Globus pallidus (tissue), 1 donor: ENCODE results near the gene ARHGEF37.
A peak's percentile ranks its signal among the peaks of the same experiment; 100 is the strongest.
"Not testable (repeated sequence)": the region's sequence is repeated elsewhere in the genome, so short reads cannot be mapped to it uniquely, and the experiment has no call there.

Experiments used
- DNase-seq: peaks from one replicate; pipeline ENCODE4 v3.0.0-alpha.2; 2015; ENCODE audit warnings: low spot score

Gene ARHGEF37, protein sequence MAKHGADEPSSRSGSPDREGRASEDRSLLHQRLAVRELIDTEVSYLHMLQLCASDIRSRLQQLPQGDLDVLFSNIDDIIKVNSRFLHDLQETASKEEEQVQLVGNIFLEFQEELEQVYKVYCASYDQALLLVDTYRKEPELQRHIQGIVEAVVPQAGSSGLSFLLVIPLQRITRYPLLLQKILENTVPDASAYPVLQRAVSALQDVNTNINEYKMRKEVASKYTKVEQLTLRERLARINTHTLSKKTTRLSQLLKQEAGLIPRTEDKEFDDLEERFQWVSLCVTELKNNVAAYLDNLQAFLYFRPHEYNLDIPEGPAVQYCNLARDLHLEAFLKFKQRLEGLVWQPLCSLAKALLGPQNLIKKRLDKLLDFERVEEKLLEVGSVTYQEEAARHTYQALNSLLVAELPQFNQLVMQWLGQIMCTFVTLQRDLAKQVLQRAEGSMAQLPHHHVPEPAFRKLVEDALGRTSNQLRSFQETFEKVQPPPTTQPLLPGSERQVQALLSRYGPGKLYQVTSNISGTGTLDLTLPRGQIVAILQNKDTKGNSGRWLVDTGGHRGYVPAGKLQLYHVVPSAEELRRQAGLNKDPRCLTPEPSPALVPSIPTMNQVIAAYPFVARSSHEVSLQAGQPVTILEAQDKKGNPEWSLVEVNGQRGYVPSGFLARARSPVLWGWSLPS

DNA sequence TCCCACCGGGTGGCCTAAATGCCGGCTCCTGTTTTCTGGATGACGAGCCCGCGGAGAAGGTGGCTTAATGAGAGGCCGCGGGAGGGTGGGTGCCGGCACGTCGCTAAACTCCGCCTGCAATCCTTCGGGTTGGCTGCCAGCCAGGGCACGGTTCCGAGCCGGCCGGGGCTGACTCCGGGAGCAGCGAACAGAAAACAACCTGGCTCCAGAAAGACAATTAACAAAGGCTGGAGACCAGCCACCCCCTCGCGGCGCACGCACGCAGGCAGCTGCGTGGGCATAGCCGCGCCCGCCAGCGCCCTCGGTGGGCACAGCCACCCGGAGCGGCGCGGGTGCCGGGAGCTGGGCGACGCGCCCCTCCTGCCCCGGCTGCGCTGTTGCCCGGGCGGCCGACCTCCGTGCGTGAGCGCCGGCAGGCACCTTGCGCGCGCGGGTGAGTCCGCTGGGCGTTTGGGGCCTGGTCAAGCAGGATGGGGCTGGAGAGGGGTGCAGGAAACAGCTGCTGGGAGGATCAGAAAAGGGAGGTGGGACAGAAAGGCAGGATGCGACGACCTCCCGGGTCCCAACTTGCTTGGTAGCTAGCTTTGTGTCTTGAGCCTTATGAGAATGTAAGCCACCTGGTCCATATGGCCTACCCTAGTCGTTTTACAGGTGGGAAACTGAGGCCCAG, at the start of gene ARHGEF37:
Gene ARHGEF37 (plus strand): TSS at position 307 of the 670 bp plus-strand sequence. CDS start 16,272 bp downstream, outside the sequence.
- peak; percentile 87 for DNase-seq

DNA sequence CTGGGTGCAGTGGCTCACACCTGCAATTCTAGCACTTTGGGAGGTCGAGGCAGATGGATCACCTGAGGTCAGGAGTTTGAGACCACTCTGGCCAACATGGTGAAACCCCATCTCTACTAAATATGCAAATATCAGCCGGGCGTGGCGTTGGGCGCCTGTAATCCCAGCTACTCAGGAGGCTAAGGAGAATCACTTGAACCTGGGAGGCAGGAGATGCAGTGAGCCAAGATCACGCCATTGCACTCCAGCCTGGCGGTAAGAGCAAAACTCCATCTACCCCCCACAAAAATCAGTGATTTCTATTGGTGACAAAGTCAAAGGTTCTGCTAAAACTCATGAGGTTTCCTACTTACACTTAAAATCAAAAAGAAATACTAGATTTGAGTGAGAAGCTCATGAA, 48.9 kb upstream of the ARHGEF37 start:
- DNase-seq, result no peak

DNA sequence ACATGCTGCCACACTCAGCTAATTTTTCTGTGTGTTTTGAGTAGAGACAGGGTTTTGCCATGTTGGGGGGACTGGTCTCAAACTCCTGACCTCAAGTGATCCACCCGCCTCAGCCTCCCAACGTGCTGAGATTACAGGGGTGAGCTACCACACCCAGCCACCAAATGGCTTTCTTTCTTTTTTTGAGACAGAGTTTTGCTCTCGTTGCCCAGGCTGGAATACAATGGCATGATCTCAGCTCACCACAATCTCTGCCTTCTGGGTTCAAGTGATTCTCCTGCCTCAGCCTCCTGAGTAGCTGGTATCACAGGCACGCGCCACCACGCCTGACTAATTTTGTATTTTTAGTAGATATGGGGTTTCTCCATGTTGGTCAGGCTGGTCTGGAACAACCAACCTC, 45.5 kb upstream of the ARHGEF37 start:
- not testable (repeated sequence) for DNase-seq

DNA sequence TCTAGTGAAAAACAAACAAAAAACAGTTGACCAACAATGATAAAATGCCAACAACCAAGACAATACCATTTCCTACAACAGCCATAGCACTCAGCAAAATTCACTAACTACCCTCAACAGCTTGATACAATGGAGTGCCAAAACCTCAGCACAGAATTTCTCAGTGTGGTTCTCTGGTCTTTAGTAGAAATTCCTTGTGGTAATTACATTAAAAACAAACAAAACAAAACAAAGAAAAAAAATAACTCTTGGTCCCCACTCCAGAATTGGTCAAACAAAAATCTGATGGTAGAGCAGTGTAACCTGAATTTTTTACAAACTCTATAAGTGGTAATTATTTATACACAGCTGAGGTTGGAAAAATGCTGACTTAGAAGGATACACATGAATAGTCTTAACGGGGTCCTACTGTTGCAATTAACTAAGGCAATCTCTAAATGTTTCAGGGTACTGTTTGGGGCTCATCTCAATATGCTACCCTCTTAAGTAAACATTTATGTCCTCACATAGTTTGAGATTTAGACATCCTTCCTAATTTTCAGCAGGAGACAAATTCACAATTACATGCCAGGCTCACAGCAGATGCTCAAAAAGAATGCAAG, 43.8 kb upstream of the ARHGEF37 start:
- DNase-seq, result no peak

DNA sequence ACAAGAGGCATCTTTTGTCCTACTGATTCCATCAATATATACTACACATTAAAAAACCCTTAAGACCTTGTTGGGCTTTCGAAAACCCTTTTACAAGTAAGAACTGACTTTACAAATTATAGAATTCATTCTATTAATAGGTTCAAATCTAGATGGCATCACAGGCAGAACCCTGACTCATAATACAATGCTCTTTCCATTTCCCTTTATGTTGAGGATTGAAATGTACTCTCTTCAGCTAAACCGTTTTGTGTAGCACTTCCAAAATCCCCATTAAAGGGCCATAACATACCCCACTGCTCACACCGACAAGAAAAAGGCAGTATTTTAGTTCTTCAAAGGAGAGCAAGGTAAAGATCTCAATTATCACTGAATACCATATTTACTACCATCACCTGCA, 41.2 kb upstream of the ARHGEF37 start:
- DNase-seq, result no peak

DNA sequence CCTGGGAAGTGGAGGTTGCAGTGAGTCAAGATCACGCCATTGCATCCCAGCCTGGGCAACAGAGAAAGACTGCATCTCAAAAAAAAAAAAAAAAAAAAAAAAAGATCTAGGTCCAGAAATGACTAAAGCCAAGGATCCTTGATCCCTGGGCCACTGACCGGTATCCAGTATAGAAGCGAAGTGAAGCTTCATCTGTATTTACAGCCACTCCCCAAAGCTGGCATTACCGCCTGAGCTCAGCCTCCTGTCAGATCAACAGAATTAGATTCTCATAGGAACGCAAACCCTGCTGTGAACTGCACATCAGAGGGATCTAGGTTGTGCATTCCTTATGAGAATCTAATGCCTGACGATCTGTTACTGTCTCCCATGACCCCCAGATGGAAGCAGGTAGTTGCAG, 39.4 kb upstream of the ARHGEF37 start:
- no peak for DNase-seq

DNA sequence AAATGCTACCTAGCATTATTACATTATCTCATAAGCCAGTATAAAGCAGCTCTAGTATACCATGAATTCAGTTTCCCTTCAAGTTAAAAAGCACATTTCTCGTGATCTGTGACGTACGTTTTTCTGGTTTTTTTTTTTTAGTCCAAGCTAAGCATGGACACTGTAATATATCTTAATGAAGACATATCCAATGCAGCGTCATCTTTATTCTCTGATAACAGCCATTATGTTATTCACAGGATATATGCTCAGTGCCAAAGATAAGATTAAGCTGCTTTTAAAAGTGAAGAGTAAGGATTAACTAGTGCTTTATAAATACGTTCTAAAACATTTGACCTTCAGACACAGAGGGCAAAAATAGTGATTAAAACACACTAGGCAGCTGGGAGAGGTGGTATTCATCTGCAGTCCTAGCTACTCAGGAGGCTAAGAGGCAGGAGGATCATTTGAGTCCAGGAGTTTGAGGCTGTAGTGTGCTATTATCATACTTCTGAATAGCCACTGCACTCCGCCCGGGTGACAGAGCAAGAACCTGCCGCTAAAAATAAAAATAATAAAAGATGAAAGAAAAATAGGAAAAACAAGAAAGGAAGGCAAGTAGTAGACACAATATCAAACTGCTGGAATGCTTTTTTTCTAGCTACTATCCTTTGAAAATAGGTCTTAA, 37.8 kb upstream of the ARHGEF37 start:
- no peak for DNase-seq

DNA sequence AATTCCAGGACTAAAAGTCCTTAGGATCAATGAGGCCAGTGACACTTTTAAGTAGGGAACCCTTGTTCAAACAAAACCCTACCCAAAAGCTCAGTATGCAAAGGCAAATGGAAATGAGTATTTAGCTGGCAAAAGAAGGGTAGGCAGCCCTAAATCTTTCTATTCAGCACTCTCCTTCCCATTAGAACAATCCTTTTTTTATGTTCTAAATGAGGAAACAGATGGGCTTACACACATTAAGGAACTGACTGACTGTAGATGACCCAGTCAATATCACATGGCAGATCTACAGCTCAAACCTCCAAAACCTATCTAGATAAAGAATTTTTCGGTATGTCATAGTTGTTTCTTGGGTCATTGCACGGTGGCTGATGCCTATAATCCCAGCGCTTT, 37.3 kb upstream of the ARHGEF37 start:
- no peak for DNase-seq

DNA sequence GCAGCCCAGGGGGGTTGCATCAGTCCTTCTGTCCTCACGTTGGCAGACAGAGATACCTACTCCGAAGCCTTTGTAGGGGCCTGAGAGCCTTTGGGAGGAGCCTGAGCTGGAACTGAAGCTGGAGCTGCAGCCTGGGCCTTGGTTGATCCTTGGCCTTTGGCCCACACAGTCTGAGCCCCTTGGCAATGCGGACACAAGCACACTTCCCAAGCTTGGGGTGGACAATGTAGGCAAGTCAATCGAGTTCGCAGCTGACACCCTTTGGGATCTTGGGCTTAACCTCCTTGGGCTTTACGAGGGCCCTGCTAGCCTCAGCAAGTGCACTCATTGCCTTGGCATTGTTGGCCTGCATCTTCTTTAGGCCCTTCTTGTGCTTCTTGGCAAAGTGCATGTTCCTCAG, 36.0 kb upstream of the ARHGEF37 start:
- DNase-seq, result no peak

DNA sequence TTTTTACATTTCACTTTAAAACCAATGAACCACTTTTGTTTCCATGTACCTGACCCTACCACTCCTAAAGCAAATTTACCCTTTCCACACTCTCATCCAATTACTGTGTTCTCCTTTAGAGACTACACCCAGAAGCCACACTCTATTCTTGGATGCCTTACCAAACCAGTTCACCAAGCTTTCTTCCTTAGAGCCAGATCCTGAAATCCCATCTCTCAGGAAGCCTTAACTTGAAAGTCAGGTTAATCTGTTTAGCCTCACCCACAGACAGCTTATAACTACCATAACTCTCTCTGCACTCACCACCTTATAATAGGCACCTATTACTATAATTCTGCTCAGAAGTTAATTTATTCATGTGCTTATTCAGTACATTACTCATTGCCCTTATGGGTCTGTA, 34.3 kb upstream of the ARHGEF37 start:
- DNase-seq, result no peak

DNA sequence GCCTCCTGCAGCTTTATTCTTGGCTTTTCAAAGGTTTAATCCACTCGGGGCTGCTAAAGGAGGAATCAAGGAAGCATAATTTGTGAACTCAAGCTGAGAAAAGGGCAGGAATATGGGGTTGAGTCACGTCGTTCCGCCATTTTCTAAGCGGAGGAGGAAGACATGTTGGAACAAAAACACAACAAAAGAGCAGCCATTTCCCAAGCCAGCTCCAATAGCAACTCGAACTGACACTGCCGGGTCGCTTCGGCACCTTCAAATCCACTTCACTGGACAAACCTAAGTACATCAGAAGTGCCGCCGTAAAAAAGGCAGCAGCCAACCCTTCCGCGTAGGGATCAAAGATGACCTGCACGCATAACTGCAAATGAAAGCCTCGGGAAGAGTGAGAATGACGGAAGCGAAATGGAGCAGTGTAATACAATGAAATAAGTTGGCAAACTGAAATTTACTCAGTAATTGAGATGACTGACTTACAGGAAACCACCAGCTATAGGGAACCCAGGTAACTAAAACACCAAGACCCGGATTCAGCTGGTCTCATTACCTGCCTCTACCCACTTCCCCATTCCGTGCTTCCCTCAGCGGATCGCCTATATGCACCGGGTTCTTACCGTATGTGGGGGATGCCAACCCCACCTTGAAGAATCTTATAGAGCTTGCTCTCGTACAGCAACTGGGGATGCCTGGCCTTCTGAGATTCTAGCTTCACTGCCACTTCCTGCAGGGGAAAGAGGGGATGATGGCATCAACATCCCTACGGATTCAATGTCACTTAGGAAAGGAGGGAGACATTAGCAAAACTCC, 31.6 kb upstream of the ARHGEF37 start:
- DNase-seq, result peak; percentile 47

DNA sequence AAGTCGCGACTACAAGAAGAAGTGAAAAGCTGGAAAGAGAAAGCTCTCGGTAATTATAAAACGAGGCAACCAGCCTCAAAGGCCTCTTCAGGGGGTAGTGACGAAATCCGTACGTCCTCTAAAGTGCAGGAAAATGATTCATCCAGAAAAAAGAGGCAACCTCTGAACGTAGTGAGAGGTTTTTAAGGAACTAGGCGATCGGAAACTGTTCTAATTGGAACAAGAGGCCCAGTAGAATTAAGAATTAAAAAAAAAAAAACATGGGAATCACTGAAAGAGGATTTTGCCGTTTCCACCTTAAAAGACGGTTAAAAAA, 31.1 kb upstream of the ARHGEF37 start:
- peak; percentile 26 for DNase-seq

DNA sequence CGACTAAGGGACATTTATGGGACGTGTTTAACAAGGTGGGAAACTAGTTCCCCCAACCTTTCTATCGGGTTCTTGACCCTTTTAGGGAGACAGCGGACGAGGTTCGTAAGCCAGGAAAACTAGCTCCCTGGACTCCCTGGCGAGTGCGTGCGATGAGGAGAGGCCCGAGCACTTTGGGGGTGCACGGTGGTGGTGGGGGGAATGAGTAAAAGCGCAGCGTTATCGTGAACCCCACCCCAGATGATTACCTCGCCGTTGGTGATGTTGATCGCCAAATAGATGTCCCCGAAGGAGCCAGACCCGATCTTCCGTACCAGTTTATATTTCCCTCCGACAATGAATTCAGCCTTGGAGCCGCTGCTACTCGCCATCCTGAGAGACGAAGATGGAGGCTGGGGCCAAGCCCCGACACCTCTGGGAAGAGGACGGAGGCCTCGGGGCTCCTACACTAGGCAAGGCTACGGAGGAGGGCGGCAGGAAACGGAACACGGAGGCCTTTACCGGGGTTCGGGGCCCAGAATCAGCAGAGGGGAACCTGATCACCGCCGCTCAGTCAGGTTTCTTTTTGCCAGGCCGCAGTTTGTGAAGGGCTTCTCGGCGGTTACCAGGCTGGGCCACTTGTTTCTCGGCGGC, 30.6 kb upstream of the ARHGEF37 start:
- peak; percentile 31 for DNase-seq

DNA sequence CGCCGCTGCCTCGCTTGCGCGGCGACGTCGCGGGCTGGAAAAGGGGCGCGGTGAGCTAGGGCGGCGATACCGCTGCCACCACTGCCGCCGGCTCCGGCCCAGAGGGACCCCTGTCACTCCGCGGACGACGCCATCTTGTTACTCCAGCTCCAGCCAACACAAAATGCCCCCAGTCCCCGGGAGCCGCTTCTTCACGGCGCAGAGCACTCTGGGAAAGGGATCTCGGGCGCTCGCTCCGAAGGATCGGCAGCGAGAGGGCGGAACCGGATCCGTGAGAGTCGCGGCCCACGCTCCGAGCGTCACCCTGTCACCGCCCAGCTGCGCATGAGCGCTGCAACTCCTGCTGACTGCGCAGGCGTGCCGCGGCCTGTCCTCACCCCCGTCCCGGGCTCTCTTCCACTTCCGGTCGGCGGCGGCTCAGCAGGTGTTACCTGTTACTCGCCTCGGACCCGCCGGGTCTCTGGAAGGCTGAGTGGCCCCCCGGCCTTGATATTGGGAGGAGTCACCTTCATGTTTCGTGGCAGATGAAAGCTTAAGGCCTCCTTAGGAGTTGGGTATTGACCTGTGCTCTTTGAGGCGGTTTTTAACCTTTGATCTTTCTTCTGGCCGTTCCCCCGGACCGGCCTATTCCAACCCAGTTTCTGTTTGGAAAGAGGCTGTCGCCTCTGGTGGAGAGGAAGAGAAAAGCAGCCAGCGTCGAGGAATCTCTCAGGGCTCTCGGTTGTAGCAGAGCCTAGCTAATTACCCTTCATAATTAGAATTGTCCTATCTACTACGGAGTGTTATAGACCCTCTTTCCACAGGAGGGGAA, 29.9 kb upstream of the ARHGEF37 start, which contains the start of gene CSNK1A1:
Gene CSNK1A1 (minus strand): TSS at position 213 of the 811 bp plus-strand sequence. CDS start 475 bp downstream, outside the sequence.
- peak; percentile 98 for DNase-seq

DNA sequence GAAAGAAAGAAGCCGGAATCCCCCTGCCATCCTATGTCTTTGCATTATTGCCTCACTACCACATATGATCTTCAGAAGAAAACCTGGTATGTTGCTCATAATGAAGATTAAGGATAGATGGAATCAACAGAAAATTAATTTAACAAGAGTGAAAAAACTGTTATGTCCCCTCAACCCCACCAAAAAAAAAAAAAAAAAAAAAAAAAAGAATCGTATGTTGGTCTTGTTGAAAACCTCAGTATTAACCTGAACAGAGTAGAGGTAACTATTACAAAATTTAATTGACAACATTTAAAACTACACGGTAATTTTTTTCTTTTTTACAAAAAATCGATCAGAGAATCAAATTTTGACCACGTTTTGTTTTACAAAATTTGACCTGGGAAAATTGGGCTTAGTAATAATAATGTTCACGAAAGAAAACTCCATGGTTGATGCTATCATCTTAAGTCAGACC, 29.2 kb upstream of the ARHGEF37 start:
- no peak for DNase-seq

DNA sequence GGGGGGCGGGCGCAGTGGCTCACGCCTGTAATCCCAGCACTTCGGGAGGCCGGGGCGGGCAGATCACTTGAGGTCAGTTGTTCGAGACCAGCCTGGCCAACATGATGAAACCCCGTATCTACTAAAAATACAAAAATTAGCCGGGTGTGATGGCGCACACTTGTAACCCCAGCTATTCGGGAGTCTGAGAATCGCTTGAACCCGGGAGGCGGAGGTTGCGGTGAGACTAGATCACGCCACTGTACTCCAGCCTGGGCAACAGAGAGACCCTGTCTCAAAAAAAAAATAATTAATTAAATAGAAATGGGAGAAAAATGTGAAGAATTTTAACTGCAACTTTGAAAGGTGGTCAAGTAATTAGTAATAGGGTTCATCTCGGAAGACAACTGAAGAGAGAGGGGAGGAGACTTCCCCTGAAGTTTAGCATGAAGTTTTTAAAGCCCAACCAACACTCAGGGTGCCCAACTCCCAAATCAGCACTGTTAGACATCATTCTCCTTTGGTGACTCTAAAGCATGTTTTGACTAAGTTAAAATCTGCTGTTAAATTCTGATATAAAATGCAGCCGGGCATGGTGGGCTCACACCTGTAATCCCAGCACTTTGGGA, 28.6 kb upstream of the ARHGEF37 start:
- DNase-seq, result no peak

DNA sequence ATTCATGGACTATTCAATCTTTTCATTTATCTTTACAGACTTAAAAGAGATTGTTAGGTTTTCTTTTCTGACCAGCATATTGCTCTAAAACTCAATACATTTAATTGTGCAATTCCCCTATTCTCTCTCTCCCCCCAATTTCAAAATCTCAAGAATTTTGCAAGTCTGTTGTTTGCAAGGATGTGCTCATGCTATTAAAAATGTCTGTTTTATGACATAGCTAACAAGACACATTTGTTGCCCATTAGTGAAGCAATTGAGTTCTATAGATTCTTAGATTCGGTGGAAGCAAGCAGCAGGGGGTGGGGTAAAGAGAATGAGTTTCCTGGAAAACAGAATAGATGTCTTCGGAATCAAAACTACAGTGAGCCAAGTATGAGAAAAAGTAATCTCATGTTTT, 21.6 kb upstream of the ARHGEF37 start:
- no peak for DNase-seq

DNA sequence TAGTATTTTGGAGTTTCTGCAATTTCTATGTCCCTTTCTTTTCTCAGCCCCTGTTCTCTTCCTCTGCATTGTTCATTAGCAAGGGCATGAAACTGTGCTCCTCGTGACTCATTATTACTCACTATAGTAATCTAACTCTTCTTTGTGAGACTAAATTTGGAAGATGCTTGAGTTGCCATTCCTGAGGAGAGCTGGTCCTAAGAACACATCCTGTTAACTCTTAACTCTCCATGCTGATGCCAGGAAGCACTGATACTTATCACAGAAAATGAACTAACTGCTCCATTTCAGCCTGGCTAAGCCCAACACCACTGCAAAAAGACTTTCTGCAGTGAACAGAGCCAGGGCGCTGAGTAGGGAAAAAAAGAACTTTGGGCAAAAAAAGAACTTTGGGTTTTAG, 19.4 kb upstream of the ARHGEF37 start:
- DNase-seq, result no peak

DNA sequence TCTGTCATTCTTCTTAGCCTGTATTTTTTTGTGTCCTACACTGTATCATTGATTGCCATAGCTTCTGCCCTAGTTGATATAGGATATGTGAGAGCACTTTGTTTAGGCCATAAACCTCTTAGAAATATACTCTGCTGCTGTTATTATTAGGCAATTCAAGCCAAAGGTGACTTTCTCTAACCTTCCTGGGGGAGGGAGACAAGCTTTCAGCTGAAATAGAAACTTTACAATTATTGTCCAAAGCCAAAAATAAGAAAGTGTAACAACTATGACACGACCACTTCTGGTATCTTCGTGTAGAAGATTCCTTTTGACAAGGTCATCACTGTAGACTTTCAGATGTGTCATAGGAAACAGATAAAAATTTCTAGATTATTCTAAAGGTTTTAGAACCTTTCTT, 17.8 kb upstream of the ARHGEF37 start:
- no peak for DNase-seq
